IPS-15b (cell line): Measurements from ENCODE around the gene PRKCE.

ENCODE experiments used
- H3K27me3 ChIP-seq: one replicate; pipeline ENCODE4 v1.6.1; 2013; ENCODE audit warnings: low read length; ENCODE audit not compliant: control insufficient read depth, insufficient read depth
- H3K36me3 ChIP-seq: one replicate; pipeline ENCODE4 v1.6.1; 2013; ENCODE audit warnings: low read length; ENCODE audit not compliant: control insufficient read depth, insufficient read depth
- H3K4me1 ChIP-seq: one replicate; pipeline ENCODE4 v1.6.1; 2013; ENCODE audit warnings: mild to moderate bottlenecking, low read length; ENCODE audit not compliant: control insufficient read depth, insufficient read depth
- H3K4me3 ChIP-seq: one replicate; pipeline ENCODE4 v1.5.1; 2013; ENCODE audit warnings: low read depth, low read length
- H3K9ac ChIP-seq: one replicate; pipeline ENCODE4 v1.6.1; 2013; ENCODE audit warnings: low read depth, mild to moderate bottlenecking, low read length
- H3K9me3 ChIP-seq: one replicate; pipeline ENCODE4 v1.6.1; 2013; ENCODE audit warnings: mild to moderate bottlenecking, low read length; ENCODE audit not compliant: control insufficient read depth, insufficient read depth

Gene PRKCE

GRCh38 chr2:45650851-45651414, 542 bp upstream of the PRKCE start:
- Histone ChIP-seq H3K4me3 (peak overlapping the region; percentile 55), H3K9ac (no peak overlapping the region), H3K36me3 (no peaks in the 10 kb centered on the region), H3K9me3 (no peaks in the 10 kb centered on the region), H3K4me1 (peaks cover 2% of the 10 kb centered on the region), H3K27me3 (peaks cover 81% of the 10 kb centered on the region)

GRCh38 chr2:45652090-45653031, 886 bp downstream of the PRKCE start:
- H3K36me3 ChIP-seq = no peaks in the 10 kb centered on the region
- H3K4me3 ChIP-seq = peak overlapping the region; percentile 55
- no peak overlapping the region for H3K9ac ChIP-seq
- H3K27me3 ChIP-seq = peaks cover 67% of the 10 kb centered on the region
- H3K9me3 ChIP-seq = no peaks in the 10 kb centered on the region
- peaks cover 2% of the 10 kb centered on the region for H3K4me1 ChIP-seq

GRCh38 chr2:45653122-45653913, 1.8 kb downstream of the PRKCE start:
- Histone ChIP-seq H3K36me3 (no peaks in the 10 kb centered on the region), H3K9me3 (no peaks in the 10 kb centered on the region), H3K9ac (no peak overlapping the region), H3K4me3 (no peak overlapping the region), H3K4me1 (peaks cover 2% of the 10 kb centered on the region), H3K27me3 (peaks cover 58% of the 10 kb centered on the region)

GRCh38 chr2:45654250-45654649, 2.8 kb downstream of the PRKCE start:
- H3K27me3 ChIP-seq = peaks cover 48% of the 10 kb centered on the region
- H3K9ac ChIP-seq = no peak overlapping the region
- H3K4me3 ChIP-seq = no peak overlapping the region
- no peaks in the 10 kb centered on the region for H3K9me3 ChIP-seq
- H3K36me3 ChIP-seq = no peaks in the 10 kb centered on the region
- peaks cover 2% of the 10 kb centered on the region for H3K4me1 ChIP-seq

- Histone ChIP-seq H3K9ac (no peak overlapping the region), H3K4me1 (peaks cover 2% of the 10 kb centered on the region), H3K4me3 (no peak overlapping the region), H3K9me3 (no peaks in the 10 kb centered on the region), H3K36me3 (no peaks in the 10 kb centered on the region), H3K27me3 (no peaks in the 10 kb centered on the region)
Measured at GRCh38 chr2:45661828-45662227, 10.4 kb downstream of the PRKCE start.

GRCh38 chr2:45664635-45665261, 13.3 kb downstream of the PRKCE start:
- Histone ChIP-seq H3K9me3 (no peaks in the 10 kb centered on the region), H3K4me1 (peaks cover 2% of the 10 kb centered on the region), H3K9ac (no peak overlapping the region), H3K36me3 (no peaks in the 10 kb centered on the region), H3K27me3 (no peaks in the 10 kb centered on the region), H3K4me3 (no peak overlapping the region)

GRCh38 chr2:45668509-45668908, 17.0 kb downstream of the PRKCE start:
- Histone ChIP-seq H3K4me3 (no peak overlapping the region), H3K9me3 (no peaks in the 10 kb centered on the region), H3K27me3 (no peaks in the 10 kb centered on the region), H3K9ac (no peak overlapping the region), H3K4me1 (peaks cover 2% of the 10 kb centered on the region), H3K36me3 (no peaks in the 10 kb centered on the region)

- H3K9ac ChIP-seq = no peak overlapping the region
- no peaks in the 10 kb centered on the region for H3K36me3 ChIP-seq
- no peak overlapping the region for H3K4me3 ChIP-seq
- H3K4me1 ChIP-seq = peaks cover 2% of the 10 kb centered on the region
- no peaks in the 10 kb centered on the region for H3K9me3 ChIP-seq
- no peaks in the 10 kb centered on the region for H3K27me3 ChIP-seq
Measured at GRCh38 chr2:45669032-45669486, 17.6 kb downstream of the PRKCE start.

- Histone ChIP-seq H3K4me1 (no peaks in the 10 kb centered on the region), H3K9ac (no peak overlapping the region), H3K4me3 (no peak overlapping the region), H3K27me3 (no peaks in the 10 kb centered on the region), H3K36me3 (no peaks in the 10 kb centered on the region), H3K9me3 (no peaks in the 10 kb centered on the region)
Measured at GRCh38 chr2:45670646-45671045, 19.2 kb downstream of the PRKCE start.

- H3K4me1 ChIP-seq = no peaks in the 10 kb centered on the region
- no peak overlapping the region for H3K9ac ChIP-seq
- no peaks in the 10 kb centered on the region for H3K9me3 ChIP-seq
- no peaks in the 10 kb centered on the region for H3K36me3 ChIP-seq
- H3K27me3 ChIP-seq = no peaks in the 10 kb centered on the region
- no peak overlapping the region for H3K4me3 ChIP-seq
Measured at GRCh38 chr2:45672138-45672537, 20.7 kb downstream of the PRKCE start.

- no peaks in the 10 kb centered on the region for H3K9me3 ChIP-seq
- H3K27me3 ChIP-seq = no peaks in the 10 kb centered on the region
- H3K36me3 ChIP-seq = no peaks in the 10 kb centered on the region
- no peak overlapping the region for H3K4me3 ChIP-seq
- no peaks in the 10 kb centered on the region for H3K4me1 ChIP-seq
- H3K9ac ChIP-seq = no peak overlapping the region
Measured at GRCh38 chr2:45674035-45674816, 22.8 kb downstream of the PRKCE start.
